MM.1S (cell line): Measurements from ENCODE around the gene GRIK3.

Source experiments
- DNase-seq: peaks from one replicate; pipeline ENCODE4 v3.0.0-alpha.2; 2015
- H2AFZ ChIP-seq: fragments of 300-600 bp; sonication (generic); 2 replicates; pipeline ENCODE4 v1.6.0; 2016; ENCODE audit warnings: antibody characterized with exemption, low read length
- H3F3A ChIP-seq: fragments of 300-600 bp; sonication (generic); 2 replicates; pipeline ENCODE4 v1.6.1; 2016; ENCODE audit warnings: mild to moderate bottlenecking, antibody characterized with exemption, low read length, moderate library complexity, mixed read lengths; ENCODE audit not compliant: insufficient read depth
- H3K27ac ChIP-seq: fragments of 300-600 bp; sonication (generic); 2 replicates; pipeline ENCODE4 v1.5.1; 2016; ENCODE audit warnings: mild to moderate bottlenecking, low read length
- H3K27me3 ChIP-seq: fragments of 300-600 bp; sonication (generic); replicated peaks from 2 replicates; pipeline ENCODE4 v1.6.0; 2016; ENCODE audit warnings: low read length; ENCODE audit not compliant: insufficient read depth
- H3K36me3 ChIP-seq: fragments of 300-600 bp; sonication (generic); replicated peaks from 2 replicates; pipeline ENCODE4 v1.6.1; 2016; ENCODE audit warnings: mild to moderate bottlenecking, low read length, mixed read lengths; ENCODE audit not compliant: insufficient read depth
- H3K4me1 ChIP-seq: fragments of 300-600 bp; sonication (generic); 2 replicates; pipeline ENCODE4 v1.6.1; 2016; ENCODE audit warnings: low read length, mixed read lengths
- H3K4me2 ChIP-seq: fragments of 300-600 bp; sonication (generic); 2 replicates; pipeline ENCODE4 v1.6.0; 2016; ENCODE audit warnings: low read depth, low read length
- H3K4me3 ChIP-seq: fragments of 300-600 bp; sonication (generic); 2 replicates; pipeline ENCODE4 v1.5.1; 2016; ENCODE audit warnings: low read length, mixed read lengths
- H3K79me2 ChIP-seq: fragments of 300-600 bp; sonication (generic); 2 replicates; pipeline ENCODE4 v1.6.1; 2016; ENCODE audit warnings: mixed run types, low read length, mixed read lengths
- H3K9ac ChIP-seq: fragments of 300-600 bp; sonication (generic); 2 replicates; pipeline ENCODE4 v1.6.1; 2016; ENCODE audit warnings: low read length, mixed read lengths
- H3K9me2 ChIP-seq: fragments of 300-600 bp; sonication (generic); replicated peaks from 2 replicates; pipeline ENCODE4 v1.6.1; 2016; ENCODE audit warnings: mild to moderate bottlenecking, low read length, mixed read lengths; ENCODE audit not compliant: insufficient read depth
- H3K9me3 ChIP-seq: fragments of 300-600 bp; sonication (generic); replicated peaks from 2 replicates; pipeline ENCODE4 v1.6.1; 2016; ENCODE audit warnings: mild to moderate bottlenecking, low read length, mixed read lengths; ENCODE audit not compliant: insufficient read depth
- H4K20me1 ChIP-seq: fragments of 300-600 bp; sonication (generic); 2 replicates; pipeline ENCODE4 v1.6.1; 2016; ENCODE audit warnings: mild to moderate bottlenecking, low read length, moderate library complexity, mixed read lengths; ENCODE audit not compliant: insufficient read depth
- CTCF ChIP-seq: fragments of 300-600 bp; sonication (generic); IDR thresholded peaks from 2 replicates; pipeline ENCODE4 v1.5.1; 2016; ENCODE audit warnings: antibody characterized with exemption, low read length, mixed read lengths
- EZH2 ChIP-seq: fragments of 300-600 bp; sonication (generic); optimal IDR thresholded peaks from 2 replicates; pipeline ENCODE3; 2017; ENCODE audit warnings: low read depth, mild to moderate bottlenecking, antibody characterized with exemption, low read length, mixed read lengths
- EZH2phosphoT487 ChIP-seq: fragments of 300-600 bp; sonication (generic); IDR thresholded peaks from 2 replicates; pipeline ENCODE4 v1.6.1; 2018; ENCODE audit warnings: antibody characterized with exemption, low read length

Gene GRIK3

GRCh38 chr1:37035796-37036666 lies 1.7 kb upstream of the GRIK3 start:
- Histone ChIP-seq H2AFZ (no peak overlapping the region), H3K4me1 (no peaks in the 10 kb centered on the region), H3K9me3 (no peaks in the 10 kb centered on the region), H3K27ac (no peak overlapping the region), H3K4me2 (no peak overlapping the region), H3K79me2 (no peaks in the 10 kb centered on the region), H3F3A (no peaks in the 10 kb centered on the region), H3K9me2 (no peaks in the 10 kb centered on the region), H4K20me1 (no peaks in the 10 kb centered on the region), H3K9ac (no peak overlapping the region), H3K4me3 (no peak overlapping the region), H3K36me3 (no peaks in the 10 kb centered on the region), H3K27me3 (peaks cover 93% of the 10 kb centered on the region)
- TF ChIP-seq EZH2 = no peak
- TF ChIP-seq CTCF = no peak
- no peak for TF ChIP-seq EZH2phosphoT487
- no peak for DNase-seq

GRCh38 chr1:37035014-37035691 lies 838 bp upstream of the GRIK3 start:
- H3K9ac ChIP-seq = no peak overlapping the region
- H3K4me1 ChIP-seq = no peaks in the 10 kb centered on the region

GRCh38 chr1:37033355-37034101 lies 787 bp downstream of the GRIK3 start:
- Histone ChIP-seq H3K4me2 (no peak overlapping the region), H3K4me1 (no peaks in the 10 kb centered on the region), H3K27me3 (peaks cover 90% of the 10 kb centered on the region), H4K20me1 (no peaks in the 10 kb centered on the region), H2AFZ (no peak overlapping the region), H3K36me3 (no peaks in the 10 kb centered on the region), H3K79me2 (no peaks in the 10 kb centered on the region), H3K9me2 (no peaks in the 10 kb centered on the region), H3K27ac (no peak overlapping the region), H3K4me3 (no peak overlapping the region), H3K9me3 (no peaks in the 10 kb centered on the region), H3F3A (no peaks in the 10 kb centered on the region), H3K9ac (no peak overlapping the region)
- DNase-seq = no peak
- no peak for TF ChIP-seq EZH2
- TF ChIP-seq EZH2phosphoT487 = no peak
- no peak for TF ChIP-seq CTCF

More at GRCh38 chr1:37035014-37035691, 838 bp upstream of the GRIK3 start:
- Histone ChIP-seq H3K9me3 (no peaks in the 10 kb centered on the region), H4K20me1 (no peaks in the 10 kb centered on the region), H3K4me3 (no peak overlapping the region), H3K36me3 (no peaks in the 10 kb centered on the region), H3K27ac (no peak overlapping the region), H3K27me3 (peaks cover 91% of the 10 kb centered on the region), H3K4me2 (no peak overlapping the region), H3K9me2 (no peaks in the 10 kb centered on the region), H3F3A (no peaks in the 10 kb centered on the region), H2AFZ (no peak overlapping the region), H3K79me2 (no peaks in the 10 kb centered on the region)
- DNase-seq = no peak
- TF ChIP-seq EZH2phosphoT487 = no peak
- no peak for TF ChIP-seq CTCF
- TF ChIP-seq EZH2 = no peak
